ENCODE data around the gene SHROOM3. TPM values are rescaled to one million over a fixed set of nuclear protein-coding genes. Genes with fewer than 3 reads are reported as not detected.

The SHROOM3 gene
- total and polyA plus RNA-seq, 2 of the 13 experiments (the other 11 are each of a cell fraction or from before 2014, with no cell fraction given), result 0.01 TPM; not detected in 1

DNA sequence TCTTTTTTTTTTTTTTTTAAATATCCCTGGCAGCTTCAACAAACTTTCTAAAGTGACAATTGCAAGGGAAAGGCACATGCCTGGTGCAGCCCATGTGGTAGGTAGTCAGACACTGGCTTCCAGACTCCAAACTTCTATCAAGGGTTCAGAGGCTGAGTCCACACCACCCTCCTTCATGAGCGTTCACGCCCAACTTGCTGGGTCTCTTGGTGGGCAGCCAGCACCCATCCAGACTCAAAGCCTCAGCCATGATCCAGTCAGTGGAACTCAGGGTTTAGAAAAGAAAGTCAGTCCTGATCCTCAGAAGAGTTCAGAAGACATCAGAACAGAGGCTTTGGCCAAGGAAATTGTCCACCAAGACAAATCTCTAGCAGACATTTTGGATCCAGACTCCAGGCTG lies 321.4 kb downstream of the SHROOM3 start:
- H3K4me3 ChIP-seq (replicated peaks in 1 of 3; ENCODE audit: insufficient read depth in 1 of 3, low read depth in 2 of 3, low read length in 3 of 3), result no peak overlapping the region
- H3K79me2 ChIP-seq (ENCODE audit: insufficient read depth, low read length), result no peaks in the 10 kb centered on the region
- no peaks in the 10 kb centered on the region for H3K36me3 ChIP-seq (replicated peaks in 1 of 2; ENCODE audit: control insufficient read depth in 1 of 2, insufficient read depth in 2 of 2, low read length in 2 of 2)
- H3K9ac ChIP-seq (ENCODE audit: insufficient read depth, low read depth, low read length), result no peak overlapping the region
- DNase-seq (ENCODE audit: low spot score) (no peak), FAIRE-seq (no peak), ATAC-seq (no peak)
- no peak overlapping the region for H3K27ac ChIP-seq (ENCODE audit: extremely low read length, insufficient read depth, low read length)
- in situ Hi-C loops (cut with HindIII; ENCODE audit: extremely low pct_ligation_motif_present, low pct_unique_long_range_greater_than_20kb) (loop anchor here (5.0 kb wide), 1 partner anchor 324 kb away; no protein-coding TSS in a partner anchor), intact Hi-C loops (cut with micrococcal nuclease; ENCODE audit: unreplicated experiment) (no loop called here)
- no peak overlapping the region for H3K4me2 ChIP-seq (ENCODE audit: low read depth, low read length)
- BruUV-seq (replicated peaks), result no TSS peak
- no peaks in the 10 kb centered on the region for H4K20me1 ChIP-seq (ENCODE audit: insufficient read depth, low read length)
- H2AFZ ChIP-seq (ENCODE audit: low read length), result no peak overlapping the region
- H3K4me1 ChIP-seq (ENCODE audit: insufficient read depth, low read length), result no peaks in the 10 kb centered on the region
- no peak for TF ChIP-seq FOXA1 (IDR thresholded peaks at IDR 0.05)
- no peak for TF ChIP-seq FOXA1 (CRISPR knock-in tag; IDR thresholded peaks at IDR 0.05)
- TF ChIP-seq ZBTB7A (CRISPR knock-in tag; IDR thresholded peaks at IDR 0.05), result no peak
- no peak for TF ChIP-seq ZNF274 (CRISPR knock-in tag; IDR thresholded peaks at IDR 0.05)
- TF ChIP-seq ZNF609 (CRISPR knock-in tag; IDR thresholded peaks at IDR 0.05; ENCODE audit: borderline replicate concordance), result no peak
- TF ChIP-seq GABPB1 (CRISPR knock-in tag; IDR thresholded peaks at IDR 0.05), result no peak
- no peak for TF ChIP-seq DNMT1 (CRISPR knock-in tag; IDR thresholded peaks at IDR 0.05)
- WGBS (ENCODE audit: low lambda C conversion rate), result 33% methylated on average over 2 of the region's 2 CpGs
- ChIA-PET POLR2A (no interaction called here), CTCF (ENCODE audit: low intra/inter-chr PET ratio, low total read pairs) (interaction anchor here (1.6 kb wide), 1 partner anchor 246 kb away, joined by 4 read pairs; no protein-coding TSS in a partner anchor)
- H3K27me3 ChIP-seq (ENCODE audit: control insufficient read depth in 1 of 2, insufficient read depth in 2 of 2, low read length in 2 of 2), result no peaks in the 10 kb centered on the region; a peak in 2 of 5 replicates
- H3K9me3 ChIP-seq (ENCODE audit: low read length), result no peaks in the 10 kb centered on the region

Measured in HepG2 (cell line).